BLaER1 (cell line): ENCODE measurements around the gene VPS39.

Experiments used
- H3K27ac ChIP-seq: shearing (Covaris generic); formaldehyde crosslinking; 2 replicates; pipeline ENCODE4 v1.8.1; 2022
- H3K27me3 ChIP-seq: shearing (Covaris generic); formaldehyde crosslinking; 2 replicates; pipeline ENCODE4 v1.8.1; 2022
- H3K36me3 ChIP-seq: shearing (Covaris generic); formaldehyde crosslinking; 2 replicates; pipeline ENCODE4 v1.8.1; 2022
- H3K4me1 ChIP-seq: shearing (Covaris generic); formaldehyde crosslinking; 2 replicates; pipeline ENCODE4 v1.8.1; 2022
- H3K4me2 ChIP-seq: shearing (Covaris generic); formaldehyde crosslinking; 2 replicates; pipeline ENCODE4 v1.8.1; 2022
- H3K4me3 ChIP-seq: shearing (Covaris generic); formaldehyde crosslinking; 2 replicates; pipeline ENCODE4 v1.8.1; 2022
- H3K9ac ChIP-seq: shearing (Covaris generic); formaldehyde crosslinking; 2 replicates; pipeline ENCODE4 v1.8.1; 2022
- H3K9me3 ChIP-seq: shearing (Covaris generic); formaldehyde crosslinking; 2 replicates; pipeline ENCODE4 v1.8.1; 2022
- H4K20me1 ChIP-seq: shearing (Covaris generic); formaldehyde crosslinking; 2 replicates; pipeline ENCODE4 v1.8.1; 2022
- Cebpa-rat ChIP-seq: shearing (Covaris generic); IDR thresholded peaks from 2 replicates; pipeline ENCODE4 v1.8.1; 2022

VPS39 gene

DNA sequence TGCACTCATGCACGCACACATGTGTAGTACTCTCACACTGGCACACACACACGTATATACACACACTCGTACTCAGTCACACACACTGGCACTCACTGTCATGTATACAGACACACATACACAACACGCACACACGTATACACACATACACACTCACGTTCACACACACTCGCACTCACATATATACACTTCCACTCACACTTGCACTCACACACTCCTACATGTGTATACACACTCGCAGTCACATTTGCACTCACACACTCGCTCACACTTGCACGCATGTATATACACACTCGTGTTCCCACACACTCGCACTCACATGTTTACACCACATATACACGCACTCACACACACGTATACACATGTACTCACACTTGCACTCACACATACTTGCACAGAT is 53.1 kb downstream of the VPS39 start:
- Histone ChIP-seq H3K4me1 (no peaks in the 10 kb centered on the region), H3K27me3 (no peaks in the 10 kb centered on the region), H3K4me2 (no peak overlapping the region), H3K4me3 (no peak overlapping the region), H3K36me3 (peaks cover 19% of the 10 kb centered on the region), H3K9ac (no peak overlapping the region), H3K27ac (no peak overlapping the region), H4K20me1 (no peaks in the 10 kb centered on the region), H3K9me3 (no peaks in the 10 kb centered on the region)
- no peak for TF ChIP-seq Cebpa-rat

DNA sequence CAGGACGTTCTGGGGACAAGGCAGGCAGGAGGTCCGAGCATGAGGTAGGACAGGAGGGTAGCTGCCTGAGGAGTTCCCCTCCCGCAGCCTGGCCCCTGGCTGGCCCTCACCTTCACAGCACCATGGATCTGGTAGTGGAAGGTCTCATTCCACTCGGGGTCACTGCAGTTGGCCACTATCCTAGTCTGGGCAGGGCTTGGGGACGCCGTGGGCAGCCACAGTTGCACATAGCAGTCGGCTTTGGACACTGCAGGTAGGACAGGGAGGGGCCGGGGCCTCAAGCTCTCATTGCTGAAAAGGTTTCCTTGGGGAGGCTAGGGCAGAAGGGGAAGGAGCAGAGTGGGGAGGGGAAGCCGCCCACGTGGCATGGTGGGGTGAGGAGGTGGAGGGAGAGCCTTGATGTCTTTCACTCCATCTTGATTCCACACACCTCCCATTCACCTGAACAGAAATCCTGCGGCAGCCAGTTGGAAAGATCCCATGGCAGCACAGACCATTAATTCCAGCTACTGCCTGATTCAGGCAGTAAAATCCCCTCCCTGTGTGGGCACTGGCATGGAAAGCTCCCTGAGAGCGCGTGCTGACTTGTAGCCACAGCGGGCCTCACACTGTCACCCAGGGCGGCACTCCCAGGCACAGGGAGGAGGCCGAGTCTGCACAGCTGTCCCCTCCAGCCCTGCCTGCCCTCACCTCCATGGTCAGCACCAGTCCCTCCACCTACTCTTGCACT is 53.7 kb downstream of the VPS39 start:
- no peaks in the 10 kb centered on the region for H3K27me3 ChIP-seq
- H3K36me3 ChIP-seq = peaks cover 13% of the 10 kb centered on the region
- H3K4me3 ChIP-seq = no peak overlapping the region
- H3K9me3 ChIP-seq = no peaks in the 10 kb centered on the region
- no peak overlapping the region for H3K9ac ChIP-seq
- TF ChIP-seq Cebpa-rat = no peak
- H3K4me1 ChIP-seq = no peaks in the 10 kb centered on the region
- no peak overlapping the region for H3K27ac ChIP-seq
- no peaks in the 10 kb centered on the region for H4K20me1 ChIP-seq
- no peak overlapping the region for H3K4me2 ChIP-seq

DNA sequence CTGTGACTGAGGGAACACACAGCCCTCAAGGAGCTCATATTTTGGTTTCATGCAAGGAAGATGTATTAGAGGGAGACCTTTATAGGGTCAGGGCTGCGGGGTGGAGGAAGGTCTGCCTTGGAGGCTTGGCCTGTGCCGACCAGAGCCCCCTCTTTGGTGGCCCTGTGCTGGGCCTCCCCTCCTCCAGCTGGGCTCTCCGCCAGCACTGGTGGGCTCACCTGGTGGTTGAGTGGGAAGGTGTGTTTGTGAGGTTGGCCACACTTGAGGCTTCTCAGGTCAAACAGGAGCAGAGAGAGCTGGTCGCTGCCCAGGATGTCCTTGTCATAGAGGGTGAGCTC is 54.3 kb downstream of the VPS39 start:
- H3K4me1 ChIP-seq = no peaks in the 10 kb centered on the region
- H3K27me3 ChIP-seq = no peaks in the 10 kb centered on the region
- no peak overlapping the region for H3K9ac ChIP-seq
- H3K27ac ChIP-seq = no peak overlapping the region
- no peak overlapping the region for H3K4me2 ChIP-seq
- no peak overlapping the region for H3K4me3 ChIP-seq
- no peaks in the 10 kb centered on the region for H3K9me3 ChIP-seq
- no peaks in the 10 kb centered on the region for H4K20me1 ChIP-seq
- TF ChIP-seq Cebpa-rat = no peak
- peaks cover 8% of the 10 kb centered on the region for H3K36me3 ChIP-seq

DNA sequence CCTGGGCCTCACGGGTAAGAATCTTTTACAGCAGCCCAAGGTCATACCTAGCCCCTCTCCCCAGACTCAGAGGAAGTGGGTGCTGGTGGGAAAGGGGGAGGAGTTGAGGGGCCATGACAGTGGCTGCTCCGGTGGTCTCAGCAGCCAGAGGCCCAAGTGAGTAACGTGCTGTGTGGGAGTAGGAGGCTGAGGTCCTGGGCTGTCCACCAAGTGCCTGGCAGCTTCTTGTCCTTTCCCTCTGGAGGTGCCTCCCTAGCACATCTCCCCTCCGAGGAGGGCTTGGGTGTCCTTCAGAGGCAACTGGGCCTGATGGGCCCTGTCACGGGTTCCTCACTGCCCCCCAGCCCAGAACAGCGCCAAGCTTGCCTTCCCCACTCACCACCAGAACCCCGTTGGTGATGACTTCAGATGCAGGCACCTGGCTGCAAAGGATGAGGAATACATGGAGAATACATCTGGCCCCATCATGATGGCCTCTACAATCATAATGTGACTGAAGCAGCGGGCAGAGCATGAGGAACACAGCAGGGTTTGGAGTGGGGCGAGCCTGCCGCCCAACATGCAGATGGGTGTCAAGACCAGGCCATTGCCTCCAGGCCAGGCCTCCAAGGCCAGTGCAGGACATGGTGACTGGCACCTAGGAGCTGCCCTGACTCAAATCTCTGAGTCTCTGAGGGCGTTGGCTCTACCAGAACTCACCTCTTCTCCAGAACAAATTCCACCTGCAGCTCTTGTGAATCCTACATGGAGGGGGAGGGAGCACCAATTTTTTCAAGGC is 55.0 kb downstream of the VPS39 start:
- Histone ChIP-seq H3K36me3 (0 out of 2 replicates have a peak, but pooled peaks cover under 1% of the 10 kb centered on the region), H3K27ac (no peak overlapping the region), H3K4me3 (no peak overlapping the region), H3K4me1 (no peaks in the 10 kb centered on the region), H3K9ac (no peak overlapping the region), H3K4me2 (no peak overlapping the region), H4K20me1 (no peaks in the 10 kb centered on the region), H3K9me3 (no peaks in the 10 kb centered on the region), H3K27me3 (no peaks in the 10 kb centered on the region)
- no peak for TF ChIP-seq Cebpa-rat

DNA sequence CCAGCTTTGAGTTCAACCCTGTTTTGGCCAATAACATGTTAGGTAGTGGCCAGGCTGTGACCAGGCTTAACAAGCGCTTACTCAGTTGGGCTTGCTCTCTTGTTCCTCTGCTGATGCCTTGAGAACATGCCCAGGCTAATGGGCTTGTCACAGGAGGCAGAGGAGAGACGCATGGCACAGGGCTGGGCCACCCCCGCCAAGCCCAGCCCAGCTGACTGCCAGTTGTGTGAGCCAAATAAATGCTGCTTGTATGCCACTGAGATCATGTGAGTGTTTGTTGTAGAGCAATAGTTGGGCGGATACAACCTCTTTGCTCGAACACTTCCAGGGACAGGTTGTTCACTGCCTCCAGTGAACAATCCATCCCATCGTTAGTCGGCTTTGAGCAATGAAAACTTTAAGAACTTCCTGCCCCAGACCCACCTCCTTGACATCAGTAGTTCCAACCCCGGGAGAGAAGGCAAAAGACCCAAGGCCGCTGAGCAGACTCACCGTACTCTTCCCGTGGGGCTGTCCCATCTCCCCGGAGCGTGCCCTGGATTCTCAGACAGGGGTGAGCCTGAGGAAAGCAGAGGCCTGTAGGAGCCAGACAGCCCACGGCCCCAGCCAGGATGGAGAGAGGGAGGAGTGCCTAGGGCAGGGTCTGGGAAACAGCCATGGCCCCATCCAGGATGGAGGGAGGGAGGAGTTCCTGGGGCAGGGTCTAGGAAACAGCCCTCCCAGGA is 55.7 kb downstream of the VPS39 start:
- Histone ChIP-seq H3K9ac (no peak overlapping the region), H3K4me3 (no peak overlapping the region), H3K36me3 (no peaks in the 10 kb centered on the region), H3K4me2 (no peak overlapping the region), H3K27me3 (no peaks in the 10 kb centered on the region), H3K27ac (no peak overlapping the region), H3K9me3 (no peaks in the 10 kb centered on the region), H4K20me1 (no peaks in the 10 kb centered on the region), H3K4me1 (no peaks in the 10 kb centered on the region)
- no peak for TF ChIP-seq Cebpa-rat

DNA sequence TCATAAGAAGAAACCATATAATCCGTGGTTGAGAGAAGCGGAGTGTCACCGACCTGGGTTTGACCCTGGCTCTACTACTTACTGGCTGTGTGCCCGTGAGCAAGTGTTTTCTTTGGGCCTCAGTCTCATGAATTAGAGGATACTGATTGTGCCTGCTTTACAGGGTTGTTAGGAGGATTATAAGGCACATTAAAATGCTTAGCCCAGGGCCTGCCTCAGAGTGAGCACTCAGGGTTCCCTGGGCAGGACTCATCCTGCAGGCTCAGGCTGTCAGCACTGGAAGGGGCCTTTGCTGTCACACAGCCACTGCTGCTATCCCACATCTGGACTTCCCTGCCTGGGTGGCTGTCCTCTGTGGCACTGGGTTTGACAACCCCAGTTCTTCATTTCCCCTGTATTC is 56.4 kb downstream of the VPS39 start:
- no peak overlapping the region for H3K9ac ChIP-seq
- H3K4me2 ChIP-seq = no peak overlapping the region
- no peaks in the 10 kb centered on the region for H3K36me3 ChIP-seq
- TF ChIP-seq Cebpa-rat = no peak
- no peaks in the 10 kb centered on the region for H3K4me1 ChIP-seq
- no peak overlapping the region for H3K4me3 ChIP-seq
- no peaks in the 10 kb centered on the region for H4K20me1 ChIP-seq
- no peaks in the 10 kb centered on the region for H3K27me3 ChIP-seq
- no peak overlapping the region for H3K27ac ChIP-seq
- no peaks in the 10 kb centered on the region for H3K9me3 ChIP-seq

DNA sequence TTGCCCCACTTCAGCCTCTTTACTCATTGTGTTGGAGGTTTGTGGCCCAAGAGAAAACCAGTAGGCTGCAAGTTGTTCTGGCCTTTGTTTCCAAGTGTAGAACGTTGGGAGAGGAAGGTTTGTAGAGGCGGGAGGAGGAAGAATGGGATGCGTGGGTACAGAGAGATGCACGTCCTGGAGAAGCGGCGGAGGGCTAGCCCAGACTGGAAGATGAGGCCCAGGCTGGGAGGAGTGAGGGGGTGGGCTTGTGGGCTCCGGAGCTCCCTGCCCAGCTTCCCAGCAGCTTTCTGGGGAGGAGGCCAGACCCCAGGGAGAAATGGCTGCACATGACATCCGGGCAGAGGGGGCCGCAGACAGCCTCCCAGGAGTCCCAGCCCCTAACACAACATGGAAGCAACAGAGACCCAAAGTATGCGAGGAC is 57.0 kb downstream of the VPS39 start:
- no peaks in the 10 kb centered on the region for H3K4me1 ChIP-seq
- TF ChIP-seq Cebpa-rat = no peak
- H4K20me1 ChIP-seq = no peaks in the 10 kb centered on the region
- H3K27ac ChIP-seq = no peak overlapping the region
- no peak overlapping the region for H3K9ac ChIP-seq
- no peak overlapping the region for H3K4me3 ChIP-seq
- H3K36me3 ChIP-seq = no peaks in the 10 kb centered on the region
- H3K27me3 ChIP-seq = no peaks in the 10 kb centered on the region
- no peaks in the 10 kb centered on the region for H3K9me3 ChIP-seq
- H3K4me2 ChIP-seq = no peak overlapping the region

DNA sequence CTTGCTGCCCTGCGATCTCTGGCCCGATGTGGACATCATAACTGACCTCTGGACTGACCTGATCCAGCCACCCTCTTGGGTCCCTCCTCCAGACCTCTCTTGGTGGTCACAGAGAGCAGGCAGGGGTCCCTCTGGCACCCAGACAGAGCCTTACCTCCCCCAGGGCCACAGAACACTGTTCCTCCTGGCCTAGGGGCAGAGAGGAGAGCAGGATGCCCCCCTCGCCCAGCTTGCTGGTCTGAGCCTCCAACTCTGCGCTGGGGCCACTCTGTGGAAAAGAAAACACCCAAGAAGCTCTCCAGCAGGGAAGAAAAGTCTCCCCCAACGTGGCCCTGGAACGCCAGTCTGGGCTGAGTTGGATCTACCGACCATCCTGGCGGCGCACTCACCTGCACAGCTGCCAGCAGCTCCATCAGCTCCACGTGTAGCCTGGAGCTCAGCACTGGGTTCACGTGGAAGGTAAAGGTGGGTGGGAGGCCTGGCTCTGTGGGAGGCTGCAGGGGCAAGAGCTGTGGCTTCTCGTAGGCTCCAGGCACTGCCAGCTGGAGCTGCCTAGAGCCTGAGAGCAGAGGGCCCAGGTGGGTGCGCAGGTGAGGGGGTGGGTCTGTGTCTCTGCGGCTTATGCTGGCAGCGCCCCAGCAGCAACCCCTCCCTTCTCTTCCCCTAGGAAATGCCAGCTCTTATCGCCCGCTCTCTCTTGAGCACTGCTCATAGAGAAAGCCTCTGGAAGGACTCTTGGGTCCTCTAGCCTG is 57.7 kb downstream of the VPS39 start:
- Histone ChIP-seq H3K4me1 (no peaks in the 10 kb centered on the region), H3K4me2 (no peak overlapping the region), H3K9ac (no peak overlapping the region), H3K9me3 (no peaks in the 10 kb centered on the region), H3K27me3 (no peaks in the 10 kb centered on the region), H4K20me1 (no peaks in the 10 kb centered on the region), H3K36me3 (no peaks in the 10 kb centered on the region), H3K27ac (no peak overlapping the region), H3K4me3 (no peak overlapping the region)
- no peak for TF ChIP-seq Cebpa-rat

DNA sequence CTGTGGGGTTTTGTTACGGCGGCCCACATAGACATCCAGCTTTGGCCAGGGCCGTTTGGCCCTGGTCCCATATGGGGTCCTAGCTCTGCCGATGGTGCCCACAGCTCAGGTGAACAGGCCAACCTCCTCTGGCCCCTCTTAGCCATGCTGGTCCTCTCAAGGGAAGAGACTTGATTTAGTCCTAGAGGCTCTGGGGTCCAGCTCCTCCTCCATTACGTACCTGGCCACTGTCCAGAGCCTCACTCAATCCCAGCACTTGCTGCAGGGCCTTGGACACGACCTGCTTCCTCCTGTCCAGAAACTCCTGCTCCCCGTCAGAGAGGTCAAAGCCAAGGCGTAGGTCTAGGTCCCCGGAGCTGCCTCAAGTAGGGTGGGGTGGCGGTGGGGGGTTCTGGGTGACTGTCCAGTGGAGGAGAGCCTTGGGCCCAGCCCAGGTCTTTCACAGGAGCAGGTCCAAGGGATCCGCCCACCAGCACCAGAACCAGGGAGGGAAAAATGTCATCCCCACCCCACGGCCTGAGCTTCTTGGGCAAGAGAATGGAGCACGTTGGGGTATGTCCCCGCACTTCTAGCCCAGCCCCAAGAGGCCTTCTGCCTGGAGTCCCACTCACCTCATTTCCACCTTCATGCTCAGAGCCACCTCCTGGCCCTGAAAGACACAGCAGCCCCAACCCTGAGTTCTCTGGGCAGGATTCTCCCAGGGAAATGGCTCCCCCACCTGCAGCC is 58.4 kb downstream of the VPS39 start:
- Histone ChIP-seq H3K27me3 (no peaks in the 10 kb centered on the region), H3K27ac (no peak overlapping the region), H3K4me2 (no peak overlapping the region), H4K20me1 (no peaks in the 10 kb centered on the region), H3K36me3 (no peaks in the 10 kb centered on the region), H3K9me3 (no peaks in the 10 kb centered on the region), H3K4me3 (no peak overlapping the region), H3K4me1 (no peaks in the 10 kb centered on the region), H3K9ac (no peak overlapping the region)
- TF ChIP-seq Cebpa-rat = no peak
